Muscle of arm (tissue), 14 donors: ENCODE measurements around the gene GPR21. TPM values are rescaled to one million over a fixed set of nuclear protein-coding genes. Genes with fewer than 3 reads are reported as not detected.

Experiments used
- DNase-seq: peaks from one replicate; pipeline ENCODE4 v3.0.0-alpha.2; 2013
- long read RNA-seq, 11 donors: transcript quantifications; one replicate each; lab custom pipeline, GENCODE V29; 2026
- polyA plus RNA-seq, 12 donors: library from polyadenylated mRNA; unstranded; fragments of 120-200 nt; gene quantifications; one replicate each; pipeline ENCODE4 v1.2.1, GENCODE V29; 2013; ENCODE audit not compliant: insufficient read length in 12 of 12

The GPR21 gene, protein sequence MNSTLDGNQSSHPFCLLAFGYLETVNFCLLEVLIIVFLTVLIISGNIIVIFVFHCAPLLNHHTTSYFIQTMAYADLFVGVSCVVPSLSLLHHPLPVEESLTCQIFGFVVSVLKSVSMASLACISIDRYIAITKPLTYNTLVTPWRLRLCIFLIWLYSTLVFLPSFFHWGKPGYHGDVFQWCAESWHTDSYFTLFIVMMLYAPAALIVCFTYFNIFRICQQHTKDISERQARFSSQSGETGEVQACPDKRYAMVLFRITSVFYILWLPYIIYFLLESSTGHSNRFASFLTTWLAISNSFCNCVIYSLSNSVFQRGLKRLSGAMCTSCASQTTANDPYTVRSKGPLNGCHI
- polyA plus RNA-seq: under 1 TPM in 7 of 12 donors, not detected in 5; 0.14 to 0.77 (median 0.33) TPM
- long read RNA-seq, donor 1: 0 reads
- long read RNA-seq, donor 2: 0 reads
- long read RNA-seq, donor 3: 0 reads
- long read RNA-seq, donor 4: 0 reads
- long read RNA-seq, donor 5: 0 reads
- long read RNA-seq, donor 6: 0 reads
- long read RNA-seq, donor 7: 0 reads
- long read RNA-seq, donor 8: 0 reads
- long read RNA-seq, donor 9: 0 reads
- long read RNA-seq, donor 10: 0 reads
- long read RNA-seq, donor 11: 0 reads

GRCh38 chr9:123033352-123033751 lies at the start of gene GPR21:
GPR21 (plus strand) TSS chr9:123033667; CDS start chr9:123034567, 900 bp downstream.
- DNase-seq: no peak

DNA sequence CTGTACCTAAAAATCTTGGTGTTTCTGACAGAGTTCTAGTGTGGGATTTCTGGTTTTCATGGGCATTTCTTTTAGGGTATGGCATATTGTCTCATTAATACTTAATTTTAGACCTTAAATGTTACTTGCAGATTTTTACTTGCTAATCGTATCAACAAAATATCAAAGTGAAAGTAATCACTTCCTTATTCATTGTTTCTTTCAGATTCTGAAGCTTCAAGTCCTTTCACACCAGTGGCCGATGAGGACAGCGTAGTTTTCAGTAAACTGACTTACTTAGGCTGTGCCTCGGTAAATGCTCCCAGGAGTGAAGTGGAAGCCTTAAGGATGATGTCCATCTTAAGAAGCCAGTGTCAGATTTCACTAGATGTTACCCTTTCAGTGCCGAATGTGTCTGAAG lies 47.5 kb upstream of the GPR21 start:
- DNase-seq: no peak

- DNase-seq: no peak
These were observed 45.3 kb upstream of the GPR21 start for GRCh38 chr9:122988141-122988540.

GRCh38 chr9:122988920-122989621 lies 44.4 kb upstream of the GPR21 start:
- DNase-seq: no peak

DNA sequence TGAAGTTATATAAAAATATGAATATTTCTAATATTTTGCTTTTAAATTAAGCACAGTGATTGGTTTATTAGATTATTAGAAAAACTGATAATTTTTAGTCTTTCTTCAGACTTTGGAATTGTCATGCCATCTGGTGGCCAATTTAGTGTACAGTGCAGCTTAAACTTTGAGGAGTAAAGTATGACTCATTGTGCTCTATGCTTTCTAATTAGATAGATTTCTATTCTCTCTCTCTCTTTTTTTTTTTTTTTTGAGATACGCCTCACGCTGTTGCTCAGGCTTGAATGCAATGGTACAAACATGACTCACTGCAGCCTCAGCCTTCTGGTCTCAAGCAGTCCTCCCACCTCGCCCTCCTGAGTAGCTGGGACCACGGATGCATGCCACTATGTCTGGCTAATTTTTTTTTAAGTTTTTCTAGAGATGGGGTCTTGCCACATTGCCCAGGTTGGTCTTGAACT lies 42.1 kb upstream of the GPR21 start:
- peak; percentile 21 for DNase-seq

DNA sequence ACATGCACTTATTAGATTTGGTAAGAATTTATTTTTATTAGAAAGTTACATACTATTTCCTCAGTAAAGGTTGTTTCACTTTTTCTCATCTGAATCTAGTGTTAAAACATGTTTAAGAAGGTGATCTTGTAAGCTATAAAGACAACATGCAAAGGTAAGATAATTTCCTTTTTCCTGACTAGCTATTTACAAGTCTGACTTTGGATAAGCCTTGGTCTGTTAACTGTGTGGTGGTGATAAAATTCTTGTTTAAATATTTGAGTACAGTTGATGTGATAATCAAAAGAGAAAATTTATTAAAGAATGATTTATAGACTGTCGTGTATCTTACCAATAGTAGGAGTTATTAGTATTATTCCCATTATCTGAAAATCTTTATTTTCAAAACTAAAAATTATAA lies 36.9 kb upstream of the GPR21 start:
- DNase-seq: no peak

DNA sequence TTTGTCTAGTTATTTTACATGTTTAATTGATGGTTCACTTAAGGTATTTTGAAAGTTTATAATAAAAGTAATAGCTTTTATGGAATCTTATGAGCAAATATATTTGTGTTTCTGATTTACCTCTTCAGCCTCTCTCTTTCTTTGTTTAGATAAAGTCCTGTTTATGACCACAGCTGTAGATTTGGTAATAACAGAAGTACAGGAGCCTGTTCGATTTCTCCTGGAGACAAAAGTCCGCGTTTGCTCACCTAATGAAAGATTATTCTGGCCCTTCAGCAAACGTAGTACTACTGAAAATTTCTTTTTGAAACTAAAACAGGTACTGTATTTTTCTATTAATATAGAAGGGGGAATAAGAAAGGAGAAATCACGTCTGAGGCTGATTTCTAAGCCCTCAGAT lies 35.0 kb upstream of the GPR21 start:
- no peak for DNase-seq

- DNase-seq: no peak
These were observed 32.9 kb upstream of the GPR21 start for GRCh38 chr9:123000371-123001068.

- no peak for DNase-seq
These were observed 30.7 kb upstream of the GPR21 start for GRCh38 chr9:123002754-123003153.

DNA sequence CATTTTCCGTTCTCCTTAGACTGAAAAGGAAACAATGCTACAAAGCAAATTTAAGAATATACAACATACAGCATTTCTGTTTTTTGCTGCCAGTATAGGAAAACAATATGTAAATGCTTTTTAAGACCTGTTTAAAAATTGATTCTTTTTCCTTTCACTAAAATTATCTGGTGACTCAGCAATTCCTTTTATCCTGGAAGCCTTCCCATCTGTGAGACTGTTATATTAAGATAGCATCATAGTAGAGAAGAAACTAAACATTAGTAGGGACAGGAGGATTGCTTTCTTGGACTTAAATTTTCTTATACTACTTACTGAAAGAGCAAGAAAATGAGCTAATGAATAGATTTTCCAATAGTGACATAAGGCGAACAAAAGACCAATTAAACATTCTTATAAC lies 30.0 kb upstream of the GPR21 start:
- no peak for DNase-seq

DNA sequence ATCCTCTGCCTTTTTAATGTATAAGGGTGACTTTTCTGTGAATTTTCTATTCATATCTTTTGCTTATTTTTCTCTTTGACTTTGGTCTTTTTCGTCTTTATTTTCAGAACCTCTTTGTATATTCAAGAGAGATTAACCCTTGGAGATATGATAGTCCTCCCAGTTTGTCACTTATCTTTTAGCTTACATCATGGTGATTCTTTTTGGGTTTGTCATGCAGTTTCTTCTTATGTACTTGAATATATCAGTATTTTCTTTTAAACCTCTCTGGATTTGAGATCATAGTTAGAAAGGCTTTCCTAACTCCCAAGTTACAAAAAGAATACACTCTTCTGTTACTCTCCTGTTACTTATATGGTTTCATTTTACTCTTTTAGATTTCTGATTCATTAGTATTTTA lies 27.5 kb upstream of the GPR21 start:
- no peak for DNase-seq

- DNase-seq: no peak
These were observed 26.2 kb upstream of the GPR21 start for GRCh38 chr9:123007269-123007668.

DNA sequence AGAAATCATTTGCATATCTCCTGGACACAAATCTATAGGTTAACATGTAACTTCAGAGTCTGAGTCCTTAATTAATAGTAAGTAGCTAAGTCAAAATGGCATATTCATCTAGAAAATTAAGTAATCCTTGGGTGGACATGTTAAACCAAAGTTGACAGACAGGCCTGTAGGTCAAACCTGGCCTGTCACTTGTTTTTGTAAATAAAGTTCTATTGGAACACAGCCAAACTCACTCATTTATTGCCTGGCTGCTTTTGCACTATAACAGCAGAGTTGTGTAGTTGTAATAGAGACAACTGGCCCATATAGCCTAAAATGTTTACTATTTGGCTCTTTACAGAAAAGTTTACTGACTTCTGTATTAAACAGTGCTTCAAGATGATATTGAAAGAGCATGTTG lies 24.6 kb upstream of the GPR21 start:
- no peak for DNase-seq

DNA sequence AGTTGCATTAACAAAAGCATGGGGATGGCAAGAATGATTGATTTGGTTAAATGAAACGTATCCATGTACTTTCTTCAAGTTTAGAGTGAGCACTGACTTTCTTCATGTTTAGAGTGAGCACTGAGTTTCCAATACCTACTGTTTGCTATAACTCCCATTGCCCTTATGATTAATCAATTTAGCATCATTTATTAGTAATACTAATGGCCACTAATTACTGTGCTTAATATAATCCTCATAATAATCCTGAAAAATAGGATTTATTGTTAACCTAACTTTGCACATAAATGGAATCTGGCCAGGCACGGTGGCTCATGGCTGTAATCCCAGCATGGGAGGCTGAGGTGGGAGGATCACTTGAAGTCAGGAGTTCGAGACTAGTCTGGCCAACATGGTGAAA lies 22.1 kb upstream of the GPR21 start:
- DNase-seq: no peak

DNA sequence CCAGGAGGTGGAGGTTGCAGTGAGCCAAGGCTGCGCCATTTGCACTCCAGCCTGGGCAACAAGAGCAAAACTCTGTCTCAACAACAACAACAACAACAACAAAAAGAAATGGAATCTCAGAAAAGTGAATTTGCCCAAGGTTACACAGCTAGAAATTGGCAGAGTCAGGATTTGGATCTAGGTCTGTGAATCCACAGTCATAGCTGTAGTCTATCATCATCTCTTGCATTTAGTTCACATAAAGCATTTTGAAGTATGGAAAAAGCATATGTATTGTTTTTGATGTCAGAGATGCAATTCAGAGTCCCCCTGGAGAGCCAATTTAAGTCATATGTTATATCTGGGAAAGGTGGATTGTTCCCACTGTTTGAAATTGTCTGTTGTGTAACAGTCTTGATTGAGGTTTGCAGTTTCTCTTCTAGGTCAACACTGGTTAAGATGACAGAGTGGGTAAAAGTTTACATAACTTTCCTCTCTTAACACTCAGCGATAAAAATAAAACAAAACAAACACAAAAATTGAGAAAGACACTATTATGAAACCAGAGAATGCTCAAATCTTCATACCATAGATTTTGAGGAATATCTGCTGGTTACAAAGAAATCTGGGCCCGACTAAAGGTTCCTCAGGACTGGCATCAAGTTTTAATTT lies 21.5 kb upstream of the GPR21 start:
- no peak for DNase-seq

- DNase-seq: no peak
These were observed 16.8 kb upstream of the GPR21 start for GRCh38 chr9:123016631-123017030.

GRCh38 chr9:123020796-123021195 lies 12.7 kb upstream of the GPR21 start:
- no peak for DNase-seq

DNA sequence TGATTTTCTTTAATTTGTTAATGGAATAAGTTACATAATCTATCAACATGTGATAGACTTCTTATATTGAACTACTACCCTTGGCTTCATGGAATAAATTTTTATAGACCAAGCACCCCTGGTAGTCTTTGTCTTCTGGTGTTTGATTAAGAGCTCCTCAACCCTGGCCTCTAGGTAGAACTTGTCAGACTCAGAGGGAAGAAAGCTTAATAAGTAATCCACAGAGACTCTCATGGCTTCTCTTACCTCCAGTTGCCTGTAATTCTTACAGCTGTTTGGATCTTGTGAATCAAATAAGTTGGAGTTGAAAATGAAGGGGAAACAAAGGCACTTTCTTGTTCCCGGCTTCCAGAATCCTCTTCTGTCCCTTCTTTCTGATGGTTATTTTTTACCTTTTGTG lies 7.0 kb upstream of the GPR21 start:
- DNase-seq: no peak

DNA sequence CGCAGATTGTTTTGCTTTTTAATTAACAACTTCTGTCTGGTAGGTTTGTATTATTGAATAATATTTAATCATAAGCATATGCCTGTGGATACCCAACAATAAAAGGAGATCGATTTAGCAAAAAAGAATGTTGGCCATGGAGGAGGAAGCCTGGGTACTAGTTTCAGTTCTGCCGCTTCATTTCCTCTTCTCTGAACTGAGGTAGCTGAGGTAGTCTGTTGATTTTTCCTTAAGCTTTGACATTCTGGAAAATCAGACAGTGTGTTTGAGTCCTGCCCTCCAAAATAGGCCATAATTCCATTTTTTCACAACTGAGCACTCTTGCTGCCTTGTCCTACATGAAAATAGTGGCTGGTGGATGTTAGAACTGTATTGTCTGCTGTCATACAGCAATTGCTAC lies 6.0 kb upstream of the GPR21 start:
- DNase-seq: no peak

GRCh38 chr9:123028136-123028535 lies 5.3 kb upstream of the GPR21 start:
- no peak for DNase-seq

- no peak for DNase-seq
These were observed 4.5 kb upstream of the GPR21 start for GRCh38 chr9:123028973-123029372.

DNA sequence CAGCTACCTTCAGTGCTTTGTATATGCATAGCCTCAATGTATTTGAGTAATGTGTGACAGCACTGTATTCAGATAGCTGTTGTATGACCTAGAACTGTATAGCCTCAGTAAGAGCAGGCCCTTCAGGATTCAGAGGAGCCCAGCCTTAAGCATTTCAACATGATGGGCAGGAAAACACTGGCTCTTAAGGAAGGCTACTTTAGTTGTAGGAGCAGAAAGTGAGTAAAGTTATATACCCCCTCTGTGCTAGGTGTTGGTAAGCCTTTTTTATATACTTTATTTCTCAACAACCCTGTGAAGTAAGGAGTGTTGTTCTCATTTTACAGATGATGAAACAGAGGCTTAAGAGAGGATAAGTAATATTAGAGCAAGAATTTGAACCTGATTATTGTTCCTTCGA lies 1.5 kb upstream of the GPR21 start:
- DNase-seq: no peak
